H1 (cell line): ENCODE measurements around the gene GNAT1. TPM values are rescaled to one million over a fixed set of nuclear protein-coding genes. Genes with fewer than 3 reads are reported as not detected.

Source experiments
- CTCF ChIA-PET: fragments of 300-600 bp; sonication (Branson Sonifier 250); formaldehyde crosslinking; loops from one replicate; lab custom pipeline; 2021; ENCODE audit not compliant: partially characterized antibody; lab: Charles Lee
- POLR2A ChIA-PET: fragments of 300-600 bp; sonication (Branson Sonifier 250); formaldehyde crosslinking; loops from one replicate; lab custom pipeline; 2021; ENCODE audit warnings: inconsistent platforms; ENCODE audit not compliant: partially characterized antibody; lab: Charles Lee
- DNase-seq, 2 experiments: peaks; one replicate each; pipeline versions ENCODE4 v3.0.0 to v3.0.0-alpha.2; 2010 to 2022; ENCODE audit warnings: low spot score in 2 of 2, low read depth in 1 of 2, mixed read lengths in 1 of 2
- FAIRE-seq: peaks from 2 replicates; lab custom pipeline; 2011; peaks lifted over from hg19 to GRCh38; lab: Jason Lieb, UNC
- H2AFZ ChIP-seq: 2 replicates; pipeline ENCODE4 v1.8.1; 2012; ENCODE audit warnings: low read length, inconsistent platforms
- H2AK5ac ChIP-seq: 2 replicates; pipeline ENCODE4 v1.6.1; 2013; ENCODE audit warnings: low read depth, low read length
- H2BK120ac ChIP-seq: replicated peaks from 2 replicates; pipeline ENCODE3; 2013; ENCODE audit warnings: low read depth, low read length, inconsistent platforms
- H2BK12ac ChIP-seq: 2 replicates; pipeline ENCODE4 v1.6.1; 2013; ENCODE audit warnings: low read depth, low read length
- H2BK15ac ChIP-seq: 2 replicates; pipeline ENCODE4 v1.6.1; 2013; ENCODE audit warnings: low read length
- H2BK20ac ChIP-seq: 2 replicates; pipeline ENCODE4 v1.6.1; 2013; ENCODE audit warnings: low read length
- H2BK5ac ChIP-seq: 2 replicates; pipeline ENCODE4 v1.6.1; 2013; ENCODE audit warnings: low read depth, low read length
- H3K14ac ChIP-seq: 2 replicates; pipeline ENCODE4 v1.6.1; 2013; ENCODE audit warnings: inconsistent platforms; ENCODE audit not compliant: insufficient read length
- H3K18ac ChIP-seq: 2 replicates; pipeline ENCODE4 v1.6.1; 2013; ENCODE audit warnings: low read length; ENCODE audit errors: extremely low read depth
- H3K23ac ChIP-seq: 2 replicates; pipeline ENCODE4 v1.6.1; 2013; ENCODE audit warnings: inconsistent platforms; ENCODE audit not compliant: insufficient read length
- H3K23me2 ChIP-seq: 2 replicates; pipeline ENCODE4 v1.6.1; 2013; ENCODE audit warnings: low read depth, low read length
- H3K27ac ChIP-seq: 2 replicates; pipeline ENCODE4 v1.6.1; 2011; ENCODE audit warnings: low read depth, low read length, inconsistent platforms
- H3K27me3 ChIP-seq, 4 experiments: replicated peaks in 1 of 4; 1 replicate in 1 of 4; 2 replicates in 3 of 4; pipeline versions ENCODE4 v1.6.1 to v1.8.1; 2011 to 2013; ENCODE audit warnings: low read length in 3 of 4, mild to moderate bottlenecking in 3 of 4, inconsistent platforms in 2 of 4, mixed read lengths in 2 of 4, moderate library complexity in 1 of 4; ENCODE audit not compliant: control insufficient read depth in 3 of 4, insufficient read depth in 3 of 4; ENCODE audit errors: extremely low read depth in 1 of 4
- H3K36me3 ChIP-seq, 4 experiments: 2 replicates each; pipeline versions ENCODE4 v1.6.1 to v1.8.1; 2011 to 2013; ENCODE audit warnings: mild to moderate bottlenecking in 4 of 4, low read length in 3 of 4, moderate library complexity in 2 of 4, control low read depth in 1 of 4, inconsistent platforms in 1 of 4; ENCODE audit not compliant: insufficient read depth in 4 of 4, control insufficient read depth in 2 of 4
- H3K4ac ChIP-seq: replicated peaks from 2 replicates; pipeline ENCODE3; 2013; ENCODE audit warnings: low read length, low read depth, mixed read lengths, inconsistent platforms; ENCODE audit not compliant: insufficient read length
- H3K4me1 ChIP-seq, 4 experiments: replicated peaks in 1 of 4; 1 replicate in 1 of 4; 2 replicates in 3 of 4; pipeline versions ENCODE4 v1.6.1 to v1.8.1; 2011 to 2013; ENCODE audit warnings: low read length in 3 of 4, inconsistent platforms in 2 of 4, mixed read lengths in 1 of 4; ENCODE audit not compliant: insufficient read depth in 4 of 4, control insufficient read depth in 3 of 4
- H3K4me2 ChIP-seq, 2 experiments: 2 replicates each; pipeline versions ENCODE4 v1.6.1 to v1.8.1; 2011 to 2013; ENCODE audit warnings: low read depth in 2 of 2, low read length in 2 of 2, control low read depth in 1 of 2, inconsistent platforms in 1 of 2, mild to moderate bottlenecking in 1 of 2; ENCODE audit not compliant: insufficient read depth in 1 of 2
- H3K4me3 ChIP-seq, 4 experiments: fragments of 200-600, 300-600 bp in 1 of 4; sonication (generic), shearing (Covaris generic), sonication (Bioruptor Twin) in 1 of 4; 2 replicates each; pipeline versions ENCODE4 v1.5.1 to v1.8.1; 2011 to 2016; ENCODE audit warnings: low read length in 4 of 4, low read depth in 3 of 4, control low read depth in 2 of 4, inconsistent platforms in 2 of 4, mild to moderate bottlenecking in 2 of 4, mixed read lengths in 1 of 4, moderate library complexity in 1 of 4; ENCODE audit not compliant: insufficient read depth in 2 of 4; ENCODE audit errors: extremely low read depth in 1 of 4
- H3K56ac ChIP-seq: replicated peaks from 2 replicates; pipeline ENCODE3; 2013; ENCODE audit warnings: low read depth, mild to moderate bottlenecking, mixed read lengths, low read length, inconsistent platforms; ENCODE audit not compliant: insufficient read length
- H3K79me1 ChIP-seq: 2 replicates; pipeline ENCODE4 v1.6.1; 2013; ENCODE audit warnings: low read depth, low read length, control low read depth
- H3K79me2 ChIP-seq, 2 experiments: 2 replicates each; pipeline versions ENCODE4 v1.6.1 to v1.8.1; 2012 to 2013; ENCODE audit warnings: low read length in 2 of 2, mild to moderate bottlenecking in 2 of 2, inconsistent platforms in 1 of 2; ENCODE audit not compliant: insufficient read depth in 2 of 2, control insufficient read depth in 1 of 2
- H3K9ac ChIP-seq, 4 experiments: replicated peaks in 1 of 4; 1 replicate in 1 of 4; 2 replicates in 3 of 4; pipeline versions ENCODE4 v1.6.1 to v1.8.1; 2011 to 2013; ENCODE audit warnings: low read depth in 3 of 4, low read length in 3 of 4, control low read depth in 2 of 4, mild to moderate bottlenecking in 2 of 4, moderate library complexity in 2 of 4, inconsistent platforms in 1 of 4; ENCODE audit errors: extremely low read depth in 1 of 4
- H3K9me3 ChIP-seq, 2 experiments: 2 replicates each; pipeline versions ENCODE4 v1.6.1 to v1.8.1; 2012 to 2013; ENCODE audit warnings: mild to moderate bottlenecking in 2 of 2, moderate library complexity in 2 of 2, control low read depth in 1 of 2, inconsistent platforms in 1 of 2, low read depth in 1 of 2, low read length in 1 of 2, mixed read lengths in 1 of 2; ENCODE audit not compliant: insufficient read depth in 2 of 2
- H4K20me1 ChIP-seq, 2 experiments: replicated peaks in 1 of 2; 2 replicates each; pipeline versions ENCODE3 to v1.8.1; 2011 to 2013; ENCODE audit warnings: inconsistent platforms in 2 of 2, low read length in 2 of 2, mild to moderate bottlenecking in 1 of 2; ENCODE audit not compliant: insufficient read depth in 2 of 2, control insufficient read depth in 1 of 2
- H4K5ac ChIP-seq: 2 replicates; pipeline ENCODE4 v1.6.1; 2013; ENCODE audit warnings: low read length, low read depth, mixed read lengths, inconsistent platforms; ENCODE audit not compliant: insufficient read length
- H4K8ac ChIP-seq: 2 replicates; pipeline ENCODE4 v1.8.0; 2013; ENCODE audit warnings: mild to moderate bottlenecking, moderate library complexity, low read length, inconsistent platforms; ENCODE audit not compliant: insufficient read depth; ENCODE audit errors: extremely low read depth
- H4K91ac ChIP-seq: replicated peaks from 2 replicates; pipeline ENCODE3; 2013; ENCODE audit warnings: low read length, mixed read lengths, inconsistent platforms; ENCODE audit not compliant: insufficient read length
- ASH2L ChIP-seq: fragments of 200-600, 300-600 bp; sonication (generic); IDR thresholded peaks from one replicate; pipeline ENCODE4 v1.7.1; 2017; ENCODE audit warnings: low read length
- BCL11A ChIP-seq, 2 experiments: IDR thresholded peaks; one replicate each; pipeline ENCODE4 v1.6.1; 2011; ENCODE audit warnings: low read depth in 2 of 2, low read length in 2 of 2, mild to moderate bottlenecking in 2 of 2
- BRCA1 ChIP-seq: IDR thresholded peaks from 2 replicates; pipeline ENCODE4 v1.6.1; 2012; ENCODE audit warnings: low read depth, low read length, improper control_type of control experiment
- CTBP2 ChIP-seq: IDR thresholded peaks from 2 replicates; pipeline ENCODE4 v1.7.0; 2011; ENCODE audit warnings: borderline replicate concordance, mild to moderate bottlenecking, moderate library complexity, mixed read lengths, low read length; ENCODE audit not compliant: insufficient read depth, insufficient read length
- EGR1 ChIP-seq: IDR thresholded peaks from 2 replicates; pipeline ENCODE4 v1.6.1; 2011; ENCODE audit warnings: low read depth, low read length, borderline replicate concordance
- JUN ChIP-seq: IDR thresholded peaks from 2 replicates; pipeline ENCODE4 v1.6.1; 2011; ENCODE audit warnings: low read depth, mild to moderate bottlenecking, improper control_type of control experiment, low read length
- POU5F1 ChIP-seq: IDR thresholded peaks from 2 replicates; pipeline ENCODE4 v1.6.1; 2011; ENCODE audit warnings: low read depth, mild to moderate bottlenecking, low read length, moderate library complexity
- RNF2 ChIP-seq: fragments of 200-900, 300-1000 bp; sonication (generic); IDR thresholded peaks from 2 replicates; pipeline ENCODE4 v1.7.1; 2016; ENCODE audit warnings: borderline replicate concordance, low read depth, mild to moderate bottlenecking, antibody characterized with exemption, low read length; ENCODE audit not compliant: poor library complexity, severe bottlenecking; ENCODE audit errors: missing control alignments
- SIN3A ChIP-seq, 2 experiments: IDR thresholded peaks in 1 of 2; conservative IDR thresholded peaks in 1 of 2; 2 replicates each; pipeline ENCODE4 v1.6.1; 2011 to 2012; ENCODE audit warnings: low read length in 2 of 2, improper control_type of control experiment in 1 of 2, low read depth in 1 of 2, mild to moderate bottlenecking in 1 of 2
- SRF ChIP-seq: IDR thresholded peaks from 2 replicates; pipeline ENCODE4 v1.6.1; 2011; ENCODE audit warnings: mild to moderate bottlenecking, low read depth, low read length, moderate library complexity
- SUZ12 ChIP-seq: fragments of 200-600 bp; sonication (generic); IDR thresholded peaks from 2 replicates; pipeline ENCODE4 v1.6.1; 2012; ENCODE audit warnings: mild to moderate bottlenecking, inconsistent platforms, low read length, moderate library complexity, mixed read lengths
- TAF7 ChIP-seq: optimal IDR thresholded peaks from 2 replicates; pipeline ENCODE3; 2011; ENCODE audit warnings: low read depth, mild to moderate bottlenecking, inconsistent platforms, low read length, moderate library complexity, borderline replicate concordance
- WGBS, 2 experiments: shearing (Covaris generic) in 1 of 2; methylation state at CpG; one replicate each; pipeline versions ENCODE4 v1.1.6 to v1.1.7; 2013 to 2015; ENCODE audit warnings: low lambda C conversion rate in 2 of 2, mixed read lengths in 2 of 2, inconsistent platforms in 1 of 2, low coverage in 1 of 2, missing lambda C conversion rate in 1 of 2; ENCODE audit not compliant: insufficient replicate concordance in 2 of 2, insufficient coverage in 1 of 2, insufficient read length in 1 of 2; ENCODE audit errors: extremely low coverage in 1 of 2, missing lambda C conversion rate in 1 of 2; 5-methylcytosine and 5-hydroxymethylcytosine counted together
- polyA plus RNA-seq, 7 experiments: library from polyadenylated mRNA; depleted of rRNA in 3 of 7; stranded (reverse) in 5 of 7; unstranded in 2 of 7; fragments of >200 nt in 5 of 7; fragments of 200-250 nt in 2 of 7; gene quantifications; 1 replicate in 5 of 7; 2 replicates in 1 of 7; 4 replicates in 1 of 7; pipeline versions ENCODE4 v1.2.1 to v1.2.3, GENCODE V29; 2011 to 2013; ENCODE audit warnings: missing spikeins in 2 of 7, mixed read lengths in 2 of 7
- total RNA-seq: library from RNA; stranded (reverse); fragmentation: NEBNext Ultra II Directional; extraction: Animal tissue kit (Norgen Biotek cat#: 25700); gene quantifications from 2 replicates; pipeline ENCODE4 v1.2.1, GENCODE V29; 2021

GNAT1 gene
- total and polyA plus RNA-seq, 2 of the 8 experiments (the other 6 are each of a cell fraction or from before 2014, with no cell fraction given): 0.08 TPM; not detected in 1

DNA sequence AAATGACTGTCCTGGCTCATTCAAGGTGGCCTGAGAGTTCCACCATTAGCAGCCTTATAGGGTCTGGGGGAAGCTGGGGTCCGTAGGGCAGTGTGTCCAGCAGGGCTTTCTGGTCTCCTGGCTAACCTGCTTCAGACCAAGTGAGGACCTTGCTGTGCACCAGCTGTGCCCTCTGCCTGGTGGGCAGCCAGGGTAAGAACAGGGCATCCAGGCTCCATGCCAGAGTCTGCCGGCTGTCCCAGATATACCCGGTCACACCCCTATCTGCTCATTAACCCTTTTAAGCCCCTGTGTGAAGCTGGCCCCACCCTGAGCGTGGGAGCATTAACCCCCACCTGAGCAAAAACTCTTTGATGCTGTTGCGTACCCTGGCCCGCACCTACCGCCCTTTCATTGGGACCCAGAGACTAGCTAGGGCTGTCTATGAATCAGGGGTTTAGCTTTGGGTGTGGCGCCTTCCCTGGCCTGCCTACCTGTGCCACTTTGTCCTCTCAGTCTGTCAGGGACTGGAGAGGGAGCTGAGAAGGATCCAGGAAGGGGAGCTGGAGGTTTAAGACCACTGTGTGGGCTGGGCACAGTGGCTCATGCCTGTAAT is 18.7 kb upstream of the GNAT1 start:
- H3K79me2 ChIP-seq: peaks cover 0 to 3% of the 10 kb centered on the region in 2 experiments; a peak in 1 of 4 replicates
- H2BK12ac ChIP-seq: no peak overlapping the region
- peaks cover 15% of the 10 kb centered on the region for H3K79me1 ChIP-seq
- no peaks in the 10 kb centered on the region for H3K23me2 ChIP-seq
- H3K4ac ChIP-seq: no peak overlapping the region
- no peak overlapping the region for H3K18ac ChIP-seq
- H3K56ac ChIP-seq: no peak overlapping the region
- no peak overlapping the region for H2AFZ ChIP-seq
- H4K91ac ChIP-seq: no peak overlapping the region
- H3K27ac ChIP-seq: no peak overlapping the region
- peaks cover 0 to 10% (median 3%) of the 10 kb centered on the region in 4 experiments; a peak in 3 of 7 replicates for H3K4me1 ChIP-seq
- no peak overlapping the region for H3K4me2 ChIP-seq
- no peak overlapping the region for H4K8ac ChIP-seq
- peaks cover 6 to 16% of the 10 kb centered on the region in 2 experiments for H4K20me1 ChIP-seq
- H2BK5ac ChIP-seq: 0 out of 2 replicates have a peak overlapping the region, but pooled peaks have one; percentile 9
- H3K27me3 ChIP-seq: no peaks in the 10 kb centered on the region
- 90% methylated on average over 8 of the region's 8 CpGs; no CpG with 5 or more reads in 1 of the 2 experiments for WGBS, 2 experiments
- H4K5ac ChIP-seq: no peak overlapping the region
- no peaks in the 10 kb centered on the region for H3K9me3 ChIP-seq
- no peak overlapping the region for H2BK120ac ChIP-seq
- POLR2A ChIA-PET: interaction anchor here (0.8 to 7.2 kb wide), 6 partner anchors 9 to 57 kb away, joined by 3 to 34 read pairs (median 4); no protein-coding TSS in a partner anchor
- H3K9ac ChIP-seq: no peak overlapping the region
- no peak overlapping the region for H2AK5ac ChIP-seq
- peaks cover 7 to 25% (median 13%) of the 10 kb centered on the region in 4 experiments for H3K36me3 ChIP-seq
- no peak overlapping the region for H3K4me3 ChIP-seq
- no peak for DNase-seq
- no peak overlapping the region for H3K23ac ChIP-seq
- no peak for FAIRE-seq
- CTCF ChIA-PET: interaction anchor here (0.8 to 25.0 kb wide), 17 partner anchors 9 to 69 kb away, joined by 3 to 299 read pairs (median 7); partner anchors contain the start of gene GNAT1
- no peak overlapping the region for H3K14ac ChIP-seq
- no peak overlapping the region for H2BK15ac ChIP-seq
- no peak overlapping the region for H2BK20ac ChIP-seq
- TF ChIP-seq CTBP2 (no peak), RNF2 (no peak), POU5F1 (no peak), SRF (no peak), BRCA1 (no peak), TAF7 (no peak), JUN (no peak), SUZ12 (no peak), ASH2L (no peak), BCL11A (IDR thresholded peaks at IDR 0.05; ENCODE audit: low read depth in 2 of 2, low read length in 2 of 2) (no peak), SIN3A (conservative IDR thresholded peaks at IDR 0.05 in 1 of 2, IDR thresholded peaks at IDR 0.05 in 1 of 2; ENCODE audit: low read depth in 1 of 2, low read length in 2 of 2) (no peak), EGR1 (no peak)
